ENCODE measurements around the gene FZD10. TPM values are rescaled to one million over a fixed set of nuclear protein-coding genes. Genes with fewer than 3 reads are reported as not detected.

The FZD10 gene
- total and polyA plus RNA-seq, 2 of the 4 experiments (the other 2 are of a cell fraction) = not detected

- no peak overlapping the region for H3K18ac ChIP-seq (ENCODE audit: low read depth, low read length)
Measured at GRCh38 chr12:130144256-130144655, 18.0 kb upstream of the FZD10 start.

More at GRCh38 chr12:130144256-130144655, 18.0 kb upstream of the FZD10 start:
- no peak overlapping the region for H3K4ac ChIP-seq (ENCODE audit: low read depth, low read length)
- in situ Hi-C loops (cut with MboI; ENCODE audit: low sequenced_read_pairs) = no loop called here
- no TSS peak for BruUV-seq (replicated peaks)
- peaks cover 44% of the 10 kb centered on the region for H3K9me3 ChIP-seq (ENCODE audit: control insufficient read depth, insufficient read depth, low read length)
- H3K9ac ChIP-seq (ENCODE audit: low read depth, low read length) = no peak overlapping the region
- H4K5ac ChIP-seq (ENCODE audit: low read depth, low read length) = no peak overlapping the region
- dilution Hi-C loops (cut with HindIII; ENCODE audit: low sequenced_read_pairs, unreplicated experiment) = no loop called here
- intact Hi-C loops (cut with micrococcal nuclease) = no loop called here
- no CpG with 5 or more reads among the region's 10 CpGs for WGBS, 2 experiments (ENCODE audit: extremely low coverage in 2 of 2, insufficient read length in 1 of 2)
- ChIA-PET CTCF (no interaction called here), POLR2A (ENCODE audit: unreplicated experiment) (no interaction called here)
- H2BK15ac ChIP-seq (ENCODE audit: low read depth, low read length) = no peak overlapping the region
- H2AK5ac ChIP-seq (ENCODE audit: low read depth, low read length) = no peak overlapping the region
- no peak for TF ChIP-seq MAZ (IDR thresholded peaks at IDR 0.05; ENCODE audit: borderline replicate concordance, low read depth, low read length)
- TF ChIP-seq MAFK (IDR thresholded peaks at IDR 0.05; ENCODE audit: low read depth, low read length) = no peak
- no peak for TF ChIP-seq MXI1 (IDR thresholded peaks at IDR 0.05; ENCODE audit: borderline replicate concordance, low read depth, low read length)
- no peak for TF ChIP-seq FOS (IDR thresholded peaks at IDR 0.05; ENCODE audit: low read depth, low read length)
- TF ChIP-seq CHD1 (IDR thresholded peaks at IDR 0.05; ENCODE audit: low read depth, low read length) = no peak
- TF ChIP-seq CEBPB (IDR thresholded peaks at IDR 0.05; ENCODE audit: low read depth, low read length) = no peak
- no peak for TF ChIP-seq CTCF (conservative IDR thresholded peaks at IDR 0.05; ENCODE audit: low read depth, low read length)
- no peak for TF ChIP-seq RCOR1 (IDR thresholded peaks at IDR 0.05; ENCODE audit: insufficient replicate concordance, low read length)
- no peak for TF ChIP-seq POLR2A (IDR thresholded peaks at IDR 0.05; ENCODE audit: low read depth, low read length)
- TF ChIP-seq NFE2L2 (IDR thresholded peaks at IDR 0.05; ENCODE audit: low read depth, low read length) = no peak
- TF ChIP-seq RFX5 (IDR thresholded peaks at IDR 0.05; ENCODE audit: low read depth, low read length) = no peak
- TF ChIP-seq, protein P1, sequence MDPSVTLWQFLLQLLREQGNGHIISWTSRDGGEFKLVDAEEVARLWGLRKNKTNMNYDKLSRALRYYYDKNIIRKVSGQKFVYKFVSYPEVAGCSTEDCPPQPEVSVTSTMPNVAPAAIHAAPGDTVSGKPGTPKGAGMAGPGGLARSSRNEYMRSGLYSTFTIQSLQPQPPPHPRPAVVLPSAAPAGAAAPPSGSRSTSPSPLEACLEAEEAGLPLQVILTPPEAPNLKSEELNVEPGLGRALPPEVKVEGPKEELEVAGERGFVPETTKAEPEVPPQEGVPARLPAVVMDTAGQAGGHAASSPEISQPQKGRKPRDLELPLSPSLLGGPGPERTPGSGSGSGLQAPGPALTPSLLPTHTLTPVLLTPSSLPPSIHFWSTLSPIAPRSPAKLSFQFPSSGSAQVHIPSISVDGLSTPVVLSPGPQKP (IDR thresholded peaks at IDR 0.05; ENCODE audit: borderline replicate concordance, low read depth, low read length) = no peak
- no peak for TF ChIP-seq SMC3 (IDR thresholded peaks at IDR 0.05; ENCODE audit: low read depth, low read length)
- no peak for TF ChIP-seq BHLHE40 (IDR thresholded peaks at IDR 0.05; ENCODE audit: low read depth, low read length)
- no peak for TF ChIP-seq USF2 (IDR thresholded peaks at IDR 0.05; ENCODE audit: low read depth, low read length)
- H3K4me3 ChIP-seq (ENCODE audit: insufficient read depth, low read depth, low read length) = no peak overlapping the region
- H3K4me1 ChIP-seq (ENCODE audit: control insufficient read depth, insufficient read depth, low read length) = no peaks in the 10 kb centered on the region
- H3K9me1 ChIP-seq (ENCODE audit: insufficient read depth, low read length) = no peaks in the 10 kb centered on the region
- H3K27me3 ChIP-seq (ENCODE audit: control insufficient read depth, insufficient read depth, low read length) = no peaks in the 10 kb centered on the region
- H3K79me1 ChIP-seq (ENCODE audit: low read depth in 1 of 2, low read length in 2 of 2) = no peaks in the 10 kb centered on the region
- H2BK120ac ChIP-seq (ENCODE audit: low read depth, low read length) = no peak overlapping the region
- no peak overlapping the region for H2BK20ac ChIP-seq (ENCODE audit: low read depth, low read length)
- H3K4me2 ChIP-seq (ENCODE audit: low read depth, low read length) = no peak overlapping the region
- H3K14ac ChIP-seq (replicated peaks; ENCODE audit: low read depth, low read length) = no peak overlapping the region
- H4K20me1 ChIP-seq (ENCODE audit: insufficient read depth, low read length) = no peaks in the 10 kb centered on the region
- no peaks in the 10 kb centered on the region for H3K36me3 ChIP-seq (ENCODE audit: control insufficient read depth, insufficient read depth, low read length)
- no peak overlapping the region for H2AK9ac ChIP-seq (replicated peaks; ENCODE audit: low read depth, low read length, poor library complexity)
- no peak overlapping the region for H4K8ac ChIP-seq (ENCODE audit: low read depth in 2 of 2, low read length in 2 of 2)
- no peak overlapping the region for H3K27ac ChIP-seq (ENCODE audit: insufficient read depth, low read length)
- no peak overlapping the region for H3K23ac ChIP-seq (ENCODE audit: low read depth, low read length)
- no peak overlapping the region for H2BK5ac ChIP-seq (ENCODE audit: low read depth, low read length, poor library complexity, severe bottlenecking)
- no peak overlapping the region for H3K56ac ChIP-seq (ENCODE audit: extremely low read depth, insufficient read depth, low read length)
- no peak overlapping the region for H2AFZ ChIP-seq (replicated peaks; ENCODE audit: low read length, poor library complexity)
- no peak overlapping the region for H4K91ac ChIP-seq (ENCODE audit: insufficient read depth, low read depth, low read length)
- DNase-seq (no peak), ATAC-seq (ENCODE audit: low read depth) (no peak)

All from IMR-90 (cell line).